H9 (cell line): ENCODE measurements around the gene VASH2. TPM values are rescaled to one million over a fixed set of nuclear protein-coding genes. Genes with fewer than 3 reads are reported as not detected.
A peak's percentile ranks its signal among the peaks of the same experiment; 100 is the strongest.

Experiments
- DNase-seq: peaks from one replicate; pipeline ENCODE4 v3.0.0-alpha.2; 2017
- H2AFZ ChIP-seq: one replicate; pipeline ENCODE4 v1.6.1; 2013; ENCODE audit warnings: mild to moderate bottlenecking, low read length, control low read depth, moderate library complexity
- H2AK5ac ChIP-seq: 2 replicates; pipeline ENCODE4 v1.6.1; 2013; ENCODE audit warnings: low read length, control low read depth, mixed read lengths; ENCODE audit not compliant: insufficient read length
- H2BK120ac ChIP-seq: one replicate; pipeline ENCODE4 v1.6.1; 2013; ENCODE audit warnings: low read depth, mild to moderate bottlenecking, low read length, control low read depth, inconsistent platforms; ENCODE audit not compliant: poor library complexity, severe bottlenecking
- H2BK12ac ChIP-seq: 2 replicates; pipeline ENCODE4 v1.6.1; 2013; ENCODE audit warnings: low read length, control low read depth, mixed read lengths, low read depth; ENCODE audit not compliant: insufficient read length
- H2BK15ac ChIP-seq: 2 replicates; pipeline ENCODE4 v1.6.1; 2013; ENCODE audit warnings: low read depth, low read length, control low read depth
- H2BK20ac ChIP-seq: one replicate; pipeline ENCODE4 v1.6.1; 2013; ENCODE audit warnings: low read depth, mild to moderate bottlenecking, low read length, control low read depth, inconsistent platforms; ENCODE audit not compliant: poor library complexity, severe bottlenecking
- H2BK5ac ChIP-seq: 2 replicates; pipeline ENCODE4 v1.6.1; 2013; ENCODE audit warnings: low read length, control low read depth, mixed read lengths; ENCODE audit not compliant: insufficient read length
- H3K14ac ChIP-seq: 2 replicates; pipeline ENCODE4 v1.6.1; 2013; ENCODE audit warnings: low read length, control low read depth; ENCODE audit not compliant: insufficient read depth
- H3K18ac ChIP-seq: 2 replicates; pipeline ENCODE4 v1.6.1; 2013; ENCODE audit warnings: low read depth, mild to moderate bottlenecking, mixed read lengths, low read length, control low read depth; ENCODE audit not compliant: insufficient read length
- H3K23ac ChIP-seq: 2 replicates; pipeline ENCODE4 v1.6.1; 2013; ENCODE audit warnings: low read length, control low read depth, mixed read lengths, low read depth; ENCODE audit not compliant: insufficient read length
- H3K23me2 ChIP-seq: 2 replicates; pipeline ENCODE4 v1.6.1; 2013; ENCODE audit warnings: low read depth, mild to moderate bottlenecking, mixed read lengths, low read length, control low read depth; ENCODE audit not compliant: insufficient read length, poor library complexity, severe bottlenecking
- H3K27ac ChIP-seq: 2 replicates; pipeline ENCODE4 v1.5.1; 2013; ENCODE audit warnings: low read length, control low read depth, mixed read lengths, low read depth; ENCODE audit not compliant: insufficient read length
- H3K27me3 ChIP-seq: 2 replicates; pipeline ENCODE4 v1.6.1; 2013; ENCODE audit warnings: low read length, control low read depth, inconsistent platforms; ENCODE audit not compliant: insufficient read depth
- H3K4ac ChIP-seq: 2 replicates; pipeline ENCODE4 v1.6.1; 2013; ENCODE audit warnings: low read depth, mild to moderate bottlenecking, control low read depth, inconsistent platforms, low read length, moderate library complexity
- H3K4me1 ChIP-seq: 2 replicates; pipeline ENCODE4 v1.6.1; 2013; ENCODE audit warnings: low read length, control low read depth, inconsistent platforms; ENCODE audit not compliant: insufficient read depth
- H3K4me2 ChIP-seq: 2 replicates; pipeline ENCODE4 v1.6.1; 2013; ENCODE audit warnings: low read length, control low read depth, mixed read lengths; ENCODE audit not compliant: insufficient read length, insufficient read depth
- H3K56ac ChIP-seq: 2 replicates; pipeline ENCODE4 v1.6.1; 2013; ENCODE audit warnings: low read depth, mild to moderate bottlenecking, mixed read lengths, low read length, control low read depth; ENCODE audit not compliant: insufficient read length
- H3K79me1 ChIP-seq: 2 replicates; pipeline ENCODE4 v1.6.1; 2013; ENCODE audit warnings: low read depth, mild to moderate bottlenecking, moderate library complexity, low read length, control low read depth, inconsistent platforms; ENCODE audit not compliant: insufficient read depth, poor library complexity, severe bottlenecking
- H3K79me2 ChIP-seq: 2 replicates; pipeline ENCODE4 v1.6.1; 2013; ENCODE audit warnings: low read length, control low read depth, inconsistent platforms; ENCODE audit not compliant: insufficient read depth
- H3K9ac ChIP-seq: 2 replicates; pipeline ENCODE4 v1.6.1; 2013; ENCODE audit warnings: low read length, control low read depth, mixed read lengths; ENCODE audit not compliant: insufficient read length; ENCODE audit errors: extremely low read depth
- H3K9me3 ChIP-seq: one replicate; pipeline ENCODE4 v1.6.1; 2013; ENCODE audit warnings: low read depth, low read length, inconsistent platforms; ENCODE audit not compliant: control insufficient read depth
- H3T11ph ChIP-seq: one replicate; pipeline ENCODE4 v1.6.1; 2013; ENCODE audit warnings: mild to moderate bottlenecking, low read length, control low read depth, inconsistent platforms
- H4K20me1 ChIP-seq: one replicate; pipeline ENCODE4 v1.6.1; 2013; ENCODE audit not compliant: control insufficient read depth, insufficient read length, insufficient read depth
- H4K5ac ChIP-seq: 2 replicates; pipeline ENCODE4 v1.6.1; 2013; ENCODE audit warnings: low read depth, mild to moderate bottlenecking, mixed read lengths, low read length, control low read depth; ENCODE audit not compliant: insufficient read length
- H4K8ac ChIP-seq: replicated peaks from 2 replicates; pipeline ENCODE4 v1.6.1; 2013; ENCODE audit warnings: low read length, control low read depth, mixed read lengths, low read depth; ENCODE audit not compliant: insufficient read length
- H4K91ac ChIP-seq: 2 replicates; pipeline ENCODE4 v1.6.1; 2013; ENCODE audit warnings: low read depth, mild to moderate bottlenecking, moderate library complexity, mixed read lengths, low read length, control low read depth; ENCODE audit not compliant: insufficient read length
- H3K27ac Mint-ChIP-seq, 3 experiments: 2 replicates in 2 of 3; 3 replicates in 1 of 3; pipeline ENCODE4 v1.8.0; 2020 to 2021; ENCODE audit warnings: mixed read lengths in 3 of 3, mild to moderate bottlenecking in 1 of 3, moderate library complexity in 1 of 3
- H3K27me3 Mint-ChIP-seq: 2 replicates; pipeline ENCODE4 v1.8.0; 2021; ENCODE audit warnings: low read depth, mild to moderate bottlenecking, moderate library complexity, mixed read lengths
- H3K36me3 Mint-ChIP-seq, 3 experiments: 2 replicates in 2 of 3; 3 replicates in 1 of 3; pipeline ENCODE4 v1.8.0; 2020 to 2021; ENCODE audit warnings: low read depth in 3 of 3, mixed read lengths in 3 of 3; ENCODE audit not compliant: insufficient read depth in 1 of 3
- H3K4me1 Mint-ChIP-seq, 2 experiments: 2 replicates each; pipeline ENCODE4 v1.8.0; 2020; ENCODE audit warnings: mixed read lengths in 2 of 2
- H3K4me3 Mint-ChIP-seq, 2 experiments: 2 replicates in 1 of 2; 3 replicates in 1 of 2; pipeline ENCODE4 v1.8.0; 2020 to 2021; ENCODE audit warnings: mild to moderate bottlenecking in 2 of 2, mixed read lengths in 2 of 2, moderate library complexity in 1 of 2
- H3K9me3 Mint-ChIP-seq, 2 experiments: 2 replicates in 1 of 2; 3 replicates in 1 of 2; pipeline ENCODE4 v1.8.0; 2020; ENCODE audit warnings: mild to moderate bottlenecking in 2 of 2, mixed read lengths in 2 of 2, moderate library complexity in 1 of 2
- WGBS: extraction: QIAGEN DNeasy Blood & Tissue Kit; methylation state at CpG from one replicate; pipeline ENCODE4 v1.1.7; 2013; ENCODE audit warnings: missing lambda C conversion rate, low lambda C conversion rate, mixed read lengths; ENCODE audit not compliant: insufficient read length; ENCODE audit errors: extremely low coverage; 5-methylcytosine and 5-hydroxymethylcytosine counted together
- total RNA-seq: library from RNA; stranded (reverse); gene quantifications from 2 replicates; pipeline ENCODE4 v1.2.1, GENCODE V29; 2021
- TF ChIP-seq, protein P1 (sequence below): fragments of 200-600 bp; sonication (generic); conservative IDR thresholded peaks from 3 replicates; pipeline ENCODE4 v1.8.0; 2021; ENCODE audit warnings: antibody characterized with exemption, mild to moderate bottlenecking

Gene VASH2
- total RNA-seq, 1 experiment from 2014 or later: 76.1 TPM

DNA sequence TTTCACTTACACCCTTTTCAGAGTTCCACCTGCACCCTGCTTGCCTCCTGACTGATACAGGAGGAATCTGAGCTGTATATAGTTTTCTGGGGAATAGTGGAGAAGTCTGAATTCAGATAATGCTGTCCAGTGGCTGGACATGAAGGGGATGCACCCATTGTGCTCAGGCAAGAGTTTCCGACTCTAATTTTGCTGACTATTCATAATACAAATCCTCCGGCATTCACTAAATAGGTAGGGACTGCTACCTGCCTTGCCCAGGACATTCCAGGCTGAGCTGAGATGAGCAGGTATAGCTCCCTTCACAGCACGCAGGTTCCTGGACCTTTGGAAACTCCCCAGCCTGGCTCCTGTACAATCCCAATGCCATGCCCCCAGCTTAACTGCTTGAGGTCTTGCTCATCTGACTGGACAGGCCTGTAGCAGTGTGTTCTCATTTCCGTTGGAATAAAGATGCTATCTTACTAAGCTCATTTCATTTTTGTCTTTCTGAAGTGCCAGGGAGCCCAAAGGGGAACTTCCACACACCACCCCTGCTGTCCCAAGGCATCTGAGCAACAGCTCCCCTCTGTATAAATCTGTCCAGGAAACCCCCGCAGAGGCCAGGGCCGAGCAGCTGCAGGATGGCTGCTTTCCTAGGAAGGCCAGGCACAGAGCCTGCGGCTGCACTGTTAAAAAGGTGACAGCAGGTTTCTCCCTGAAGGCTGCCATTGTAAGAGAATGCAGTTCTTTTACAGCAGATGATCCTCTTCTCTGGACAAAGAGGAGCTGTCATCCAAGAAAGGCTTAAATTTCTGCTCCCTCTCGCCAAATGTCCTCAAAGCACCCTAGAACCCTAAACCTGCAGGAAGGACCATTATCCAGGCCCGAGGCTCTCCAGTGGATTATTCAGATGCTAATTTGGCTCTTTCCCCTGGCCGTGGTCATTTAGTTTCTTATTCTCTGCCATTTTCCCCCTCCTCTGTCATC, 21.7 kb upstream of the VASH2 start:
- no peak overlapping the region for H2BK120ac ChIP-seq
- no peak overlapping the region for H3K14ac ChIP-seq
- H2AFZ ChIP-seq: no peak overlapping the region
- Mint-ChIP-seq H3K4me1 (peaks cover 45 to 48% of the 10 kb centered on the region in 2 experiments), H3K27ac (peak overlapping the region; percentile 86 to 97 (median 86)), H3K4me3 (peak overlapping the region in 1 of 2 experiments; percentile 33; a peak in 4 of 5 replicates), H3K9me3 (peaks cover 3 to 21% of the 10 kb centered on the region in 2 experiments; a peak in 4 of 5 replicates), H3K27me3 (peaks cover 3% of the 10 kb centered on the region), H3K36me3 (peaks cover 0 to 22% (median 1%) of the 10 kb centered on the region in 3 experiments; a peak in 5 of 7 replicates)
- H4K20me1 ChIP-seq: no peaks in the 10 kb centered on the region
- H3K79me1 ChIP-seq: no peaks in the 10 kb centered on the region
- H4K5ac ChIP-seq: no peak overlapping the region
- no peak overlapping the region for H2BK15ac ChIP-seq
- H2AK5ac ChIP-seq: no peak overlapping the region
- H4K91ac ChIP-seq: no peak overlapping the region
- H3K27me3 ChIP-seq: no peaks in the 10 kb centered on the region
- TF ChIP-seq, protein P1, sequence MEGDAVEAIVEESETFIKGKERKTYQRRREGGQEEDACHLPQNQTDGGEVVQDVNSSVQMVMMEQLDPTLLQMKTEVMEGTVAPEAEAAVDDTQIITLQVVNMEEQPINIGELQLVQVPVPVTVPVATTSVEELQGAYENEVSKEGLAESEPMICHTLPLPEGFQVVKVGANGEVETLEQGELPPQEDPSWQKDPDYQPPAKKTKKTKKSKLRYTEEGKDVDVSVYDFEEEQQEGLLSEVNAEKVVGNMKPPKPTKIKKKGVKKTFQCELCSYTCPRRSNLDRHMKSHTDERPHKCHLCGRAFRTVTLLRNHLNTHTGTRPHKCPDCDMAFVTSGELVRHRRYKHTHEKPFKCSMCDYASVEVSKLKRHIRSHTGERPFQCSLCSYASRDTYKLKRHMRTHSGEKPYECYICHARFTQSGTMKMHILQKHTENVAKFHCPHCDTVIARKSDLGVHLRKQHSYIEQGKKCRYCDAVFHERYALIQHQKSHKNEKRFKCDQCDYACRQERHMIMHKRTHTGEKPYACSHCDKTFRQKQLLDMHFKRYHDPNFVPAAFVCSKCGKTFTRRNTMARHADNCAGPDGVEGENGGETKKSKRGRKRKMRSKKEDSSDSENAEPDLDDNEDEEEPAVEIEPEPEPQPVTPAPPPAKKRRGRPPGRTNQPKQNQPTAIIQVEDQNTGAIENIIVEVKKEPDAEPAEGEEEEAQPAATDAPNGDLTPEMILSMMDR: no peak
- peaks cover 12% of the 10 kb centered on the region for H3K4me1 ChIP-seq
- no peak overlapping the region for H3T11ph ChIP-seq
- no peak overlapping the region for H3K4ac ChIP-seq
- no peak overlapping the region for H2BK12ac ChIP-seq
- H2BK20ac ChIP-seq: no peak overlapping the region
- H3K18ac ChIP-seq: no peak overlapping the region
- DNase-seq: peak; percentile 69
- H3K56ac ChIP-seq: no peak overlapping the region
- H2BK5ac ChIP-seq: no peak overlapping the region
- H3K9me3 ChIP-seq: peaks cover 7% of the 10 kb centered on the region
- no peak overlapping the region for H3K23ac ChIP-seq
- H3K79me2 ChIP-seq: no peaks in the 10 kb centered on the region
- no peaks in the 10 kb centered on the region for H3K23me2 ChIP-seq
- no CpG with 5 or more reads among the region's 10 CpGs for WGBS
- peak overlapping the region; percentile 8 for H3K27ac ChIP-seq
- H3K9ac ChIP-seq: no peak overlapping the region
- H3K4me2 ChIP-seq: peak overlapping the region; percentile 2
- H4K8ac ChIP-seq: no peak overlapping the region
